ENCODE data around the gene CGB8. TPM values are rescaled to one million over a fixed set of nuclear protein-coding genes. Genes with fewer than 3 reads are reported as not detected.
"Not testable (repeated sequence)": the region's sequence is repeated elsewhere in the genome, so short reads cannot be mapped to it uniquely, and the experiment has no call there.

Gene CGB8
- total RNA-seq, 2 experiments from 2014 or later: not detected

- DNase-seq: not testable (repeated sequence)
Measured at GRCh38 chr19:49074869-49075268, 26.0 kb upstream of the CGB8 start.

GRCh38 chr19:49073514-49074378 lies 24.8 kb upstream of the CGB8 start:
- H3K4me3 Mint-ChIP-seq: no peak overlapping the region

More at GRCh38 chr19:49074869-49075268, 26.0 kb upstream of the CGB8 start:
- Mint-ChIP-seq H3K4me1 (peaks cover 11% of the 10 kb centered on the region), H3K27me3 (peaks cover 34% of the 10 kb centered on the region)
- POLR2A ChIA-PET; H3K36me3 Mint-ChIP-seq (ENCODE audit: low read depth); H3K9me3 Mint-ChIP-seq; H3K27ac Mint-ChIP-seq; H3K4me3 Mint-ChIP-seq: not testable (repeated sequence)
- CTCF ChIA-PET: interaction anchor here (0.7 to 2.3 kb wide), 3 partner anchors 23 to 867 kb away, joined by 3 to 7 read pairs (median 3); no protein-coding TSS in a partner anchor

GRCh38 chr19:49071860-49072547 lies 23.1 kb upstream of the CGB8 start:
- CTCF ChIA-PET: interaction anchor here (0.6 kb wide), 1 partner anchor 186 kb away, joined by 6 read pairs; no protein-coding TSS in a partner anchor
- no peak overlapping the region for H3K4me3 Mint-ChIP-seq
- H3K4me1 Mint-ChIP-seq: peaks cover 11% of the 10 kb centered on the region
- POLR2A ChIA-PET: no interaction called here
- H3K36me3 Mint-ChIP-seq (ENCODE audit: low read depth): peaks cover 7% of the 10 kb centered on the region
- no peak overlapping the region for H3K27ac Mint-ChIP-seq
- peaks cover 54% of the 10 kb centered on the region for H3K27me3 Mint-ChIP-seq
- DNase-seq: no peak
- H3K9me3 Mint-ChIP-seq: peaks cover 6% of the 10 kb centered on the region

More at GRCh38 chr19:49073514-49074378, 24.8 kb upstream of the CGB8 start:
- DNase-seq: no peak
- H3K27me3 Mint-ChIP-seq: peaks cover 43% of the 10 kb centered on the region
- ChIA-PET CTCF (interaction anchor here (1.0 to 2.3 kb wide), 3 partner anchors 24 to 125 kb away, joined by 3 to 7 read pairs (median 3); partner anchors contain the start of genes GYS1 and RUVBL2), POLR2A (no interaction called here)
- no peak overlapping the region for H3K27ac Mint-ChIP-seq
- H3K9me3 Mint-ChIP-seq: peaks cover 6% of the 10 kb centered on the region
- peaks cover 11% of the 10 kb centered on the region for H3K4me1 Mint-ChIP-seq
- peaks cover 7% of the 10 kb centered on the region for H3K36me3 Mint-ChIP-seq (ENCODE audit: low read depth)

GRCh38 chr19:49070416-49070815 lies 21.5 kb upstream of the CGB8 start:
- peaks cover 7% of the 10 kb centered on the region for H3K36me3 Mint-ChIP-seq (ENCODE audit: low read depth)
- H3K9me3 Mint-ChIP-seq: peaks cover 6% of the 10 kb centered on the region
- H3K4me1 Mint-ChIP-seq: peaks cover 11% of the 10 kb centered on the region
- DNase-seq: no peak
- CTCF ChIA-PET: interaction anchor here (0.5 to 2.0 kb wide), 5 partner anchors 18 to 77 kb away, joined by 3 to 4 read pairs (median 3); partner anchors contain the start of genes GYS1 and RUVBL2
- POLR2A ChIA-PET: no interaction called here
- no peak overlapping the region for H3K27ac Mint-ChIP-seq
- no peak overlapping the region for H3K4me3 Mint-ChIP-seq
- H3K27me3 Mint-ChIP-seq: peaks cover 68% of the 10 kb centered on the region

- H3K4me1 Mint-ChIP-seq: peaks cover 11% of the 10 kb centered on the region
- H3K36me3 Mint-ChIP-seq (ENCODE audit: low read depth): peaks cover 7% of the 10 kb centered on the region
- no peak for DNase-seq
- peaks cover 74% of the 10 kb centered on the region for H3K27me3 Mint-ChIP-seq
- H3K4me3 Mint-ChIP-seq: no peak overlapping the region
- ChIA-PET POLR2A (no interaction called here), CTCF (interaction anchor here (0.6 to 2.0 kb wide), 2 partner anchors 20 to 103 kb away, joined by 3 to 4 read pairs; no protein-coding TSS in a partner anchor)
- peaks cover 6% of the 10 kb centered on the region for H3K9me3 Mint-ChIP-seq
- no peak overlapping the region for H3K27ac Mint-ChIP-seq
Measured at GRCh38 chr19:49069026-49069425, 20.1 kb upstream of the CGB8 start.

GRCh38 chr19:49067554-49067953 lies 18.6 kb upstream of the CGB8 start:
- H3K27me3 Mint-ChIP-seq: peaks cover 72% of the 10 kb centered on the region
- POLR2A ChIA-PET: no interaction called here
- CTCF ChIA-PET: no interaction called here
- peaks cover 2% of the 10 kb centered on the region for H3K4me1 Mint-ChIP-seq
- H3K4me3 Mint-ChIP-seq: no peak overlapping the region
- no peaks in the 10 kb centered on the region for H3K36me3 Mint-ChIP-seq (ENCODE audit: low read depth)
- no peak for DNase-seq
- H3K9me3 Mint-ChIP-seq: peaks cover 6% of the 10 kb centered on the region
- H3K27ac Mint-ChIP-seq: no peak overlapping the region

- CTCF ChIA-PET: interaction anchor here (2.0 kb wide), 1 partner anchor 9 kb away, joined by 6 read pairs; no protein-coding TSS in a partner anchor
Measured at GRCh38 chr19:49065905-49066512, 17.1 kb upstream of the CGB8 start.

GRCh38 chr19:49064768-49065611 lies 16.1 kb upstream of the CGB8 start, which contains the start of gene NTF4:
Gene NTF4 (minus strand): TSS chr19:49064818. CDS start chr19:49061997, 2,821 bp downstream.
- ChIA-PET CTCF (interaction anchor here (0.6 to 2.0 kb wide), 2 partner anchors 8 to 19 kb away, joined by 3 to 6 read pairs; no protein-coding TSS in a partner anchor), POLR2A (interaction anchor here (0.6 kb wide), 1 partner anchor 78 kb away, joined by 4 read pairs; no protein-coding TSS in a partner anchor)
- no peak within 1 kb of the TSS for H3K27ac Mint-ChIP-seq
- H3K36me3 Mint-ChIP-seq (ENCODE audit: low read depth): no peaks in the 10 kb centered on the region
- peaks cover 69% of the 10 kb centered on the region for H3K27me3 Mint-ChIP-seq
- H3K4me1 Mint-ChIP-seq: no peaks in the 10 kb centered on the region
- H3K9me3 Mint-ChIP-seq: no peaks in the 10 kb centered on the region
- no peak within 1 kb of the TSS for H3K4me3 Mint-ChIP-seq
- no peak for DNase-seq

More at GRCh38 chr19:49065905-49066512, 17.1 kb upstream of the CGB8 start:
- POLR2A ChIA-PET: no interaction called here
- H3K4me1 Mint-ChIP-seq: no peaks in the 10 kb centered on the region
- H3K4me3 Mint-ChIP-seq: no peak overlapping the region
- H3K9me3 Mint-ChIP-seq: peaks cover 6% of the 10 kb centered on the region
- no peaks in the 10 kb centered on the region for H3K36me3 Mint-ChIP-seq (ENCODE audit: low read depth)
- no peak overlapping the region for H3K27ac Mint-ChIP-seq
- DNase-seq: no peak
- H3K27me3 Mint-ChIP-seq: peaks cover 69% of the 10 kb centered on the region

- ChIA-PET CTCF (no interaction called here), POLR2A (no interaction called here)
- H3K4me1 Mint-ChIP-seq: no peaks in the 10 kb centered on the region
- H3K27ac Mint-ChIP-seq: no peak overlapping the region
- no peaks in the 10 kb centered on the region for H3K9me3 Mint-ChIP-seq
- DNase-seq: no peak
- no peak overlapping the region for H3K4me3 Mint-ChIP-seq
- H3K36me3 Mint-ChIP-seq (ENCODE audit: low read depth): no peaks in the 10 kb centered on the region
- peaks cover 70% of the 10 kb centered on the region for H3K27me3 Mint-ChIP-seq
Measured at GRCh38 chr19:49064029-49064629, 15.2 kb upstream of the CGB8 start.

- no peak overlapping the region for H3K27ac Mint-ChIP-seq
- no peak overlapping the region for H3K4me3 Mint-ChIP-seq
- H3K27me3 Mint-ChIP-seq: peaks cover 75% of the 10 kb centered on the region
- H3K4me1 Mint-ChIP-seq: peaks cover 17% of the 10 kb centered on the region
- no peaks in the 10 kb centered on the region for H3K36me3 Mint-ChIP-seq (ENCODE audit: low read depth)
- ChIA-PET CTCF (interaction anchor here (0.6 to 0.7 kb wide), 2 partner anchors 27 to 267 kb away, joined by 3 read pairs; no protein-coding TSS in a partner anchor), POLR2A (no interaction called here)
- H3K9me3 Mint-ChIP-seq: no peaks in the 10 kb centered on the region
- DNase-seq: no peak
Measured at GRCh38 chr19:49061445-49061844, 12.5 kb upstream of the CGB8 start.

- ChIA-PET CTCF (interaction anchor here (0.6 to 1.5 kb wide), 3 partner anchors 28 to 268 kb away, joined by 3 to 6 read pairs (median 3); no protein-coding TSS in a partner anchor), POLR2A (no interaction called here)
- Mint-ChIP-seq H3K36me3 (ENCODE audit: low read depth) (no peaks in the 10 kb centered on the region), H3K27me3 (peaks cover 74% of the 10 kb centered on the region), H3K27ac (no peak overlapping the region), H3K4me3 (no peak overlapping the region), H3K9me3 (no peaks in the 10 kb centered on the region), H3K4me1 (peaks cover 20% of the 10 kb centered on the region)
- DNase-seq: no peak
Measured at GRCh38 chr19:49061000-49061399, 12.1 kb upstream of the CGB8 start.

Measured in activated CD4-positive, alpha-beta T cell treated with anti-CD3 and anti-CD28 coated beads, Interleukin-2, amount 10 ng/mL, durations not matched to agents 7 days and 5 days (primary cell).